K562 (cell line): ENCODE measurements around the gene MPRIP. TPM values are rescaled to one million over a fixed set of nuclear protein-coding genes. Genes with fewer than 3 reads are reported as not detected.

Source experiments
- BACH1 ChIP-seq: fragments of 200-800 bp; sonication (Bioruptor generic); IDR thresholded peaks from 2 replicates; pipeline ENCODE4 v1.6.1; 2016; ENCODE audit warnings: missing genetic modification characterization, missing compliant biosample characterization
- CSDE1 ChIP-seq, 2 experiments: fragments of 450-650 bp; IDR thresholded peaks; 2 replicates each; pipeline ENCODE4 v1.6.1; 2016; ENCODE audit warnings: mild to moderate bottlenecking in 1 of 2
- EHMT2 ChIP-seq: fragments of 450-650 bp; IDR thresholded peaks from 2 replicates; pipeline ENCODE4 v1.6.1; 2018; ENCODE audit warnings: antibody characterized with exemption
- GATAD2A ChIP-seq: fragments of 450-650 bp; IDR thresholded peaks from 2 replicates; pipeline ENCODE4 v1.6.1; 2017
- GTF2F1 ChIP-seq: IDR thresholded peaks from 2 replicates; pipeline ENCODE4 v1.6.1; 2011; ENCODE audit warnings: low read depth, low read length, improper control_type of control experiment
- HMG20A ChIP-seq: fragments of 450-650 bp; formaldehyde crosslinking; conservative IDR thresholded peaks from 2 replicates; pipeline ENCODE4 v1.4.0; 2020; ENCODE audit warnings: mild to moderate bottlenecking, mixed read lengths
- KAT8 ChIP-seq: fragments of 450-650 bp; IDR thresholded peaks from 2 replicates; pipeline ENCODE4 v1.6.1; 2016; ENCODE audit warnings: low read depth, mild to moderate bottlenecking
- KDM5B ChIP-seq: fragments of 200-600 bp; sonication (generic); IDR thresholded peaks from 2 replicates; pipeline ENCODE4 v1.6.1; 2012; ENCODE audit warnings: low read depth, mild to moderate bottlenecking, moderate library complexity, low read length, control low read depth, inconsistent platforms; ENCODE audit not compliant: insufficient replicate concordance
- MAFK ChIP-seq: IDR thresholded peaks from 2 replicates; pipeline ENCODE4 v1.6.1; 2011; ENCODE audit warnings: low read length, improper control_type of control experiment
- MTA3 ChIP-seq: fragments of 450-650 bp; formaldehyde crosslinking; IDR thresholded peaks from 2 replicates; pipeline ENCODE4 v1.6.1; 2017; ENCODE audit warnings: mild to moderate bottlenecking, borderline replicate concordance
- TAF9B ChIP-seq: fragments of 450-650 bp; IDR thresholded peaks from 2 replicates; pipeline ENCODE4 v1.6.1; 2018; ENCODE audit warnings: mild to moderate bottlenecking; ENCODE audit not compliant: partially characterized antibody
- U2AF2 ChIP-seq: fragments of 200-400 bp; formaldehyde crosslinking; optimal IDR thresholded peaks from 2 replicates; pipeline ENCODE3; 2017; ENCODE audit warnings: low read depth, mild to moderate bottlenecking, low read length
- XRCC5 ChIP-seq: fragments of 200-400 bp; formaldehyde crosslinking; IDR thresholded peaks from 2 replicates; pipeline ENCODE4 v1.6.1; 2017; ENCODE audit warnings: low read depth, mild to moderate bottlenecking, low read length
- ZBTB33 ChIP-seq: sonication (generic); formaldehyde crosslinking; IDR thresholded peaks from 2 replicates; pipeline ENCODE4 v1.8.1; 2023; ENCODE audit warnings: mild to moderate bottlenecking, missing genetic modification reagents
- ZBTB5 ChIP-seq: fragments of 450-650 bp; IDR thresholded peaks from 2 replicates; pipeline ENCODE4 v1.6.1; 2017; ENCODE audit warnings: antibody characterized with exemption
- ZNF589 ChIP-seq: fragments of 200-800 bp; sonication (Bioruptor generic); IDR thresholded peaks from 2 replicates; pipeline ENCODE4 v1.6.1; 2016; ENCODE audit warnings: low read depth, missing genetic modification characterization, missing compliant biosample characterization
- ZNF592 ChIP-seq: fragments of 450-650 bp; IDR thresholded peaks from 2 replicates; pipeline ENCODE4 v1.6.1; 2017; ENCODE audit warnings: antibody characterized with exemption, mild to moderate bottlenecking
- ZNF655 ChIP-seq: fragments of 250-450 bp; sonication (Bioruptor Pico); IDR thresholded peaks from 2 replicates; pipeline ENCODE4 v1.5.0; 2021
- ZNF699 ChIP-seq: fragments of 250-450 bp; sonication (Bioruptor Pico); IDR thresholded peaks from 2 replicates; pipeline ENCODE4 v1.8.0; 2021; ENCODE audit warnings: mild to moderate bottlenecking, moderate library complexity; ENCODE audit not compliant: insufficient replicate concordance
- polyA plus RNA-seq, 8 experiments: library from polyadenylated mRNA; depleted of rRNA in 4 of 8; stranded (reverse) in 5 of 8; unstranded in 3 of 8; fragments of >200 nt; fragmentation: Nextera tagmentation in 2 of 8; fragmentation: Illumina TruSeq in 1 of 8; extraction: Ambion mirVana in 2 of 8; extraction: Trizol in 1 of 8; gene quantifications; 2 replicates each; pipeline versions ENCODE4 v1.2.1 to v1.2.3, GENCODE V29; 2011 to 2014; ENCODE audit warnings: inconsistent platforms in 1 of 8, missing spikeins in 1 of 8
- total RNA-seq, 7 experiments: library from RNA; depleted of rRNA in 6 of 7; stranded (reverse); fragments of >200 nt in 6 of 7; fragmentation: Illumina TruSeq in 2 of 7; extraction: Trizol in 2 of 7; gene quantifications; 2 replicates each; pipeline versions ENCODE4 v1.2.1 to v1.2.3, GENCODE V29; 2011 to 2021; ENCODE audit warnings: low replicate concordance in 1 of 7

Gene MPRIP
- total and polyA plus RNA-seq, 9 of the 15 experiments (the other 6 are each of a cell fraction or from before 2014, with no cell fraction given), result 10.0 to 72.6 (median 30.1) TPM

- TF ChIP-seq ZBTB33, result no peak
- TF ChIP-seq EHMT2, result no peak
- no peak for TF ChIP-seq ZNF699
- no peak for TF ChIP-seq XRCC5
- TF ChIP-seq GTF2F1, result no peak
- TF ChIP-seq ZBTB5, result no peak
- TF ChIP-seq KDM5B, result no peak
- no peak for TF ChIP-seq ZNF592
- TF ChIP-seq KAT8, result no peak
- TF ChIP-seq MTA3, result no peak; the same call in 1 of the 2 replicates
- no peak for TF ChIP-seq ZNF589 (CRISPR knock-in tag)
- no peak for TF ChIP-seq CSDE1 (IDR thresholded peaks at IDR 0.05)
- TF ChIP-seq GATAD2A, result no peak
- TF ChIP-seq HMG20A (CRISPR knock-in tag), result no peak
- no peak for TF ChIP-seq BACH1 (tag)
- no peak for TF ChIP-seq MAFK
- TF ChIP-seq TAF9B, result no peak
- no peak for TF ChIP-seq U2AF2
- TF ChIP-seq ZNF655, result no peak
Observed at GRCh38 chr17:17041571-17042383, 480 bp upstream of the MPRIP start (continued).
